A549 (cell line): ENCODE measurements around the gene IL3RA. TPM values are rescaled to one million over a fixed set of nuclear protein-coding genes. Genes with fewer than 3 reads are reported as not detected.
A peak's percentile ranks its signal among the peaks of the same experiment; 100 is the strongest.

ENCODE experiments used
- ATAC-seq, 2 experiments: fragments of 200-7000 bp in 1 of 2; fragments of >200 bp in 1 of 2; cut with Nextera tagmentation in 1 of 2; cut with Tn5 transposase in 1 of 2; 3 replicates each; pipeline versions ENCODE4 v1.8.0 to v1.9.1; 2018 to 2020; ENCODE audit warnings: mild to moderate bottlenecking in 1 of 2, moderate library complexity in 1 of 2
- CTCF ChIA-PET: fragments of 300-600 bp; sonication (Branson Sonifier 250); formaldehyde crosslinking; extraction: SDS; loops from one replicate; lab custom pipeline; 2021; ENCODE audit warnings: antibody characterized with exemption, inconsistent platforms; lab: Yijun Ruan, JAX
- POLR2A ChIA-PET: fragments of 350-600 bp; formaldehyde crosslinking; extraction: SDS; loops from one replicate; lab custom pipeline; 2021; ENCODE audit warnings: antibody characterized with exemption, inconsistent platforms; lab: Yijun Ruan, JAX
- DNase-seq, 2 experiments: peaks; one replicate each; pipeline versions ENCODE4 v3.0.0 to v3.0.0-alpha.2; 2011 to 2016; ENCODE audit warnings: low read depth in 1 of 2, low spot score in 1 of 2
- FAIRE-seq: peaks from 2 replicates; lab custom pipeline; 2011; peaks lifted over from hg19 to GRCh38; lab: Jason Lieb, UNC
- H3K27ac ChIP-seq, 2 experiments: fragments of >200 bp; sonication (Bioruptor Twin); formaldehyde crosslinking; 3 replicates each; pipeline ENCODE4 v1.5.1; 2016 to 2017
- H3K4me1 ChIP-seq: fragments of >200 bp; sonication (Bioruptor Twin); formaldehyde crosslinking; 3 replicates; pipeline ENCODE4 v1.6.1; 2016
- H3K4me2 ChIP-seq: fragments of >200 bp; sonication (Bioruptor Twin); formaldehyde crosslinking; 3 replicates; pipeline ENCODE4 v1.6.1; 2016
- H3K4me3 ChIP-seq: fragments of >200 bp; sonication (Bioruptor Twin); formaldehyde crosslinking; 3 replicates; pipeline ENCODE4 v1.5.1; 2016
- H3K9me3 ChIP-seq: fragments of >200 bp; sonication (Bioruptor Twin); formaldehyde crosslinking; 3 replicates; pipeline ENCODE4 v1.6.1; 2016
- CBX2 ChIP-seq: fragments of 200-600 bp; sonication (generic); IDR thresholded peaks from 2 replicates; pipeline ENCODE4 v1.6.1; 2016; ENCODE audit warnings: low read depth, mild to moderate bottlenecking, borderline replicate concordance
- FOXS1 ChIP-seq: fragments of 250-450 bp; sonication (Bioruptor Pico); IDR thresholded peaks from 2 replicates; pipeline ENCODE4 v1.5.0; 2020; ENCODE audit warnings: mild to moderate bottlenecking, moderate library complexity
- HDAC2 ChIP-seq: fragments of 200-600 bp; sonication (generic); IDR thresholded peaks from 2 replicates; pipeline ENCODE4 v1.6.1; 2016
- HMGXB4 ChIP-seq: fragments of 250-450 bp; sonication (Bioruptor Pico); IDR thresholded peaks from 2 replicates; pipeline ENCODE4 v1.5.0; 2021; ENCODE audit warnings: mild to moderate bottlenecking, moderate library complexity, borderline replicate concordance
- JUN ChIP-seq, 2 experiments: fragments of >200 bp; sonication (Bioruptor Twin); formaldehyde crosslinking; IDR thresholded peaks; 2 replicates in 1 of 2; 3 replicates in 1 of 2; pipeline ENCODE4 v1.6.1; 2016 to 2017
- JUNB ChIP-seq: fragments of >200 bp; sonication (Bioruptor Twin); formaldehyde crosslinking; IDR thresholded peaks from 2 replicates; pipeline ENCODE4 v1.6.1; 2016
- KDM5A ChIP-seq: fragments of 200-600 bp; sonication (generic); IDR thresholded peaks from 2 replicates; pipeline ENCODE4 v1.6.1; 2016; ENCODE audit warnings: antibody characterized with exemption, mild to moderate bottlenecking
- MAZ ChIP-seq: fragments of 150-350 bp; IDR thresholded peaks from 2 replicates; pipeline ENCODE4 v1.6.1; 2014; ENCODE audit warnings: antibody characterized with exemption, low read depth, low read length, borderline replicate concordance
- NFE2L2 ChIP-seq: fragments of 150-350 bp; conservative IDR thresholded peaks from 2 replicates; pipeline ENCODE4 v1.6.1; 2014; ENCODE audit warnings: low read length
- POLR2AphosphoS2 ChIP-seq: conservative IDR thresholded peaks from 2 replicates; pipeline ENCODE4 v1.6.1; 2012; ENCODE audit warnings: low read length, improper control_type of control experiment, inconsistent platforms
- RARB ChIP-seq: fragments of 250-450 bp; sonication (Bioruptor Pico); IDR thresholded peaks from 2 replicates; pipeline ENCODE4 v1.8.0; 2021; ENCODE audit warnings: mild to moderate bottlenecking, moderate library complexity
- RNF2 ChIP-seq: fragments of 200-600 bp; sonication (generic); IDR thresholded peaks from 2 replicates; pipeline ENCODE4 v1.6.1; 2016; ENCODE audit warnings: low read depth, mild to moderate bottlenecking, antibody characterized with exemption, moderate library complexity, borderline replicate concordance
- ZNF302 ChIP-seq: fragments of 250-450 bp; sonication (Bioruptor Pico); IDR thresholded peaks from 2 replicates; pipeline ENCODE4 v1.9.0; 2021; ENCODE audit warnings: inconsistent platforms, mild to moderate bottlenecking, moderate library complexity
- WGBS: methylation state at CpG from one replicate; pipeline ENCODE4 v1.1.6; 2017; ENCODE audit errors: missing lambda C conversion rate; 5-methylcytosine and 5-hydroxymethylcytosine counted together
- polyA plus RNA-seq, 4 experiments: library from polyadenylated mRNA; depleted of rRNA in 3 of 4; stranded (reverse); fragments of >200 nt; fragmentation: RNase III in 1 of 4; extraction: RNeasy Plus Mini Kit Qiagen cat#74134 plus additional on column Dnase treatment in 1 of 4; gene quantifications; 2 replicates in 3 of 4; 3 replicates in 1 of 4; pipeline ENCODE4 v1.2.3, GENCODE V29; 2011 to 2017
- TF ChIP-seq, protein P1 (sequence below): fragments of 150-350 bp; IDR thresholded peaks from 2 replicates; pipeline ENCODE4 v1.6.1; 2014; ENCODE audit warnings: low read depth, mild to moderate bottlenecking, low read length
- TF ChIP-seq, protein P2 (sequence below): IDR thresholded peaks from 2 replicates; pipeline ENCODE4 v1.6.1; 2012
- TF ChIP-seq, protein P3 (sequence below): fragments of 250-450 bp; sonication (Bioruptor Pico); IDR thresholded peaks from 2 replicates; pipeline ENCODE4 v1.5.0; 2020; ENCODE audit warnings: low read depth, mild to moderate bottlenecking, moderate library complexity

Gene IL3RA
- polyA plus RNA-seq, 2 of the 4 experiments (the other 2 are of a cell fraction) = 0.31 TPM; not detected in 1

GRCh38 chrX:1354036-1355019, 17.7 kb downstream of the IL3RA start:
- no peak for DNase-seq
- Histone ChIP-seq H3K4me3 (no peak overlapping the region), H3K9me3 (no peaks in the 10 kb centered on the region; the same call in 2 of the 3 replicates), H3K27ac (no peak overlapping the region), H3K4me1 (no peaks in the 10 kb centered on the region), H3K4me2 (no peak overlapping the region)
- no peak for FAIRE-seq
- 47% methylated on average over 11 of the region's 11 CpGs for WGBS
- POLR2A ChIA-PET = no interaction called here
- TF ChIP-seq KDM5A = no peak
- no peak for TF ChIP-seq RNF2
- no peak for TF ChIP-seq FOXS1
- CTCF ChIA-PET = no interaction called here
- ATAC-seq = 0 out of 6 replicates have a peak, but pooled peaks of 1 of the 2 experiments have one; percentile 8

DNA sequence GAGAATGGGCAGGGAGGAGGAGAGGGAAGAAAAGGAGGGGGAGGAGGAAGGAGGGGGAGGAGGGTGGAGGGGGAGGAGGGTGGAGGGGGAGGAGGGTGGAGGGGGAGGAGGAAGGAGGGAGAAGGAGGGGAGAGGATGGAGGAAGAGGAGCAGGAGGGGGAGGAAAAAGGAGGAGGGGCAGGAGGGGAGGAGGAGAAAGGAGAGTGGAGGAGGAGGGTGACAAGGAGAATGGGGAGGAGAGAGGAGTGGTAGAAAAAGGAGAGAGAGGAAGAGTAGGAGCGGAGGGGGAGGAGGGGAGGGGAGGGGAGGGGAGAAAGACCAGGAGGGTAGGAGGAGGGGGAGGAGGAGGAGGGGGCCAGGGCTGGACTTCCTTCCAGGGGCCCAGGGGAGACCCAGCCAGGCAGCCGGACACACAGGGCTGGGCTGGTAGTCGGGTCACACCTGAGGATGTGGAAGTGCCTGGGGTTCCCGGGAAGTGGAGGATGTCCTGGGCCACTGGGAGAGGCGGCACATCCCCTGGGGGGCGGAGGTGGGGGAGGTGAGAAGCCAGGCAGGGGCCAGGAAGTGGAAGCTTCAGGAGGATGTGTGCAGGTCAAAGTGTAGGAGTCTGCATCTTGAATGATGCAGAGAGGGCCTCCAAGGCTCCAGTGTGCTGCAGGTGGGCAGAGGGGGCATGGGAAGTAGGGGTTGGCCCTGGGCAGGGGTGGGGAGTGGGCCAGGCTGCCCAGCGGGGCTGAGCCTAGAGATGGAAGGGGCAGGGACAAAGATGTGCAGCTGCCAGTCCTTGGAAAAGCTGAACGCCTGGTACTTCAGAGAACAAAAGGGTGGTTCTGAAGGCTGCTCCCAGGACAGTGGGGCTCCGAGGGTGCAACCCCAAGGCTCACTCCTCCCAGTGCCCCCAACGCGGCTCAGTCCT, 18.8 kb downstream of the IL3RA start:
- Histone ChIP-seq H3K4me2 (no peak overlapping the region), H3K4me1 (no peaks in the 10 kb centered on the region), H3K9me3 (no peaks in the 10 kb centered on the region; the same call in 2 of the 3 replicates), H3K4me3 (no peak overlapping the region), H3K27ac (peak overlapping the region in 1 of 2 experiments; percentile 2; a peak in 1 of 6 replicates)
- FAIRE-seq (no peak), DNase-seq (no peak), ATAC-seq (peak; percentile 57 to 68)
- ChIA-PET POLR2A (no interaction called here), CTCF (no interaction called here)
- TF ChIP-seq, protein P1, sequence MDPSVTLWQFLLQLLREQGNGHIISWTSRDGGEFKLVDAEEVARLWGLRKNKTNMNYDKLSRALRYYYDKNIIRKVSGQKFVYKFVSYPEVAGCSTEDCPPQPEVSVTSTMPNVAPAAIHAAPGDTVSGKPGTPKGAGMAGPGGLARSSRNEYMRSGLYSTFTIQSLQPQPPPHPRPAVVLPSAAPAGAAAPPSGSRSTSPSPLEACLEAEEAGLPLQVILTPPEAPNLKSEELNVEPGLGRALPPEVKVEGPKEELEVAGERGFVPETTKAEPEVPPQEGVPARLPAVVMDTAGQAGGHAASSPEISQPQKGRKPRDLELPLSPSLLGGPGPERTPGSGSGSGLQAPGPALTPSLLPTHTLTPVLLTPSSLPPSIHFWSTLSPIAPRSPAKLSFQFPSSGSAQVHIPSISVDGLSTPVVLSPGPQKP = no peak
- no peak for TF ChIP-seq CBX2
- TF ChIP-seq, protein P2, sequence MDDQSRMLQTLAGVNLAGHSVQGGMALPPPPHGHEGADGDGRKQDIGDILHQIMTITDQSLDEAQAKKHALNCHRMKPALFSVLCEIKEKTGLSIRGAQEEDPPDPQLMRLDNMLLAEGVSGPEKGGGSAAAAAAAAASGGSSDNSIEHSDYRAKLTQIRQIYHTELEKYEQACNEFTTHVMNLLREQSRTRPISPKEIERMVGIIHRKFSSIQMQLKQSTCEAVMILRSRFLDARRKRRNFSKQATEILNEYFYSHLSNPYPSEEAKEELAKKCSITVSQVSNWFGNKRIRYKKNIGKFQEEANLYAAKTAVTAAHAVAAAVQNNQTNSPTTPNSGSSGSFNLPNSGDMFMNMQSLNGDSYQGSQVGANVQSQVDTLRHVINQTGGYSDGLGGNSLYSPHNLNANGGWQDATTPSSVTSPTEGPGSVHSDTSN = no peak
- no peak for TF ChIP-seq HMGXB4 (CRISPR knock-in tag)
- TF ChIP-seq NFE2L2 = no peak
- TF ChIP-seq ZNF302 (CRISPR knock-in tag) = no peak
- no peak for TF ChIP-seq JUN (IDR thresholded peaks at IDR 0.05)
- no peak for TF ChIP-seq JUNB
- no peak for TF ChIP-seq HDAC2
- no peak for TF ChIP-seq RARB (CRISPR knock-in tag)
- TF ChIP-seq MAZ = no peak
- no peak for TF ChIP-seq POLR2AphosphoS2
- TF ChIP-seq, protein P3, sequence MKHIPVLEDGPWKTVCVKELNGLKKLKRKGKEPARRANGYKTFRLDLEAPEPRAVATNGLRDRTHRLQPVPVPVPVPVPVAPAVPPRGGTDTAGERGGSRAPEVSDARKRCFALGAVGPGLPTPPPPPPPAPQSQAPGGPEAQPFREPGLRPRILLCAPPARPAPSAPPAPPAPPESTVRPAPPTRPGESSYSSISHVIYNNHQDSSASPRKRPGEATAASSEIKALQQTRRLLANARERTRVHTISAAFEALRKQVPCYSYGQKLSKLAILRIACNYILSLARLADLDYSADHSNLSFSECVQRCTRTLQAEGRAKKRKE (CRISPR knock-in tag) = no peak
- 51% methylated on average over 10 of the region's 11 CpGs for WGBS
